ENCODE data around the gene IFT74. TPM values are rescaled to one million over a fixed set of nuclear protein-coding genes. Genes with fewer than 3 reads are reported as not detected.

IFT74 gene
- total and polyA plus RNA-seq, 2 donors (not counting 1 experiment from before 2014, with no cell fraction given) = 12.8 to 18.0 TPM

GRCh38 chr9:27110181-27110580 lies 154.0 kb downstream of the IFT74 start:
- Histone ChIP-seq H2AFZ (ENCODE audit: low read length) (no peak overlapping the region), H3K4me1 (ENCODE audit: control insufficient read depth, extremely low read depth, insufficient read depth, low read length) (no peaks in the 10 kb centered on the region), H3K79me2 (ENCODE audit: control insufficient read depth, insufficient read depth, low read length) (no peaks in the 10 kb centered on the region), H3K27ac (ENCODE audit: insufficient read depth, low read length) (no peak overlapping the region), H3K9me3 (ENCODE audit: control insufficient read depth, insufficient read depth, low read depth, low read length) (no peaks in the 10 kb centered on the region), H3K4me3 (replicated peaks in 1 of 4; ENCODE audit: control extremely low read depth in 1 of 4, insufficient read depth in 1 of 4, low read depth in 3 of 4, low read length in 4 of 4) (no peak overlapping the region), H3K36me3 (ENCODE audit: control insufficient read depth, insufficient read depth, low read length) (no peaks in the 10 kb centered on the region), H3K27me3 (ENCODE audit: control insufficient read depth, insufficient read depth, low read length) (no peaks in the 10 kb centered on the region), H4K20me1 (ENCODE audit: control insufficient read depth, extremely low read depth, insufficient read depth, low read length) (no peaks in the 10 kb centered on the region), H3K9ac (ENCODE audit: insufficient read depth, low read length) (no peak overlapping the region), H3K4me2 (ENCODE audit: extremely low read depth, insufficient read depth, low read length) (no peak overlapping the region)
- no peak for TF ChIP-seq CTCF (conservative IDR thresholded peaks at IDR 0.05 in 1 of 2, IDR thresholded peaks at IDR 0.05 in 1 of 2; ENCODE audit: low read depth in 1 of 2, low read length in 2 of 2)
- TF ChIP-seq EZH2 (IDR thresholded peaks at IDR 0.05; ENCODE audit: low read length, missing control alignments) = no peak
- DNase-seq (ENCODE audit: low read depth in 2 of 2) = no peak

GRCh38 chr9:27112235-27112634 lies 156.0 kb downstream of the IFT74 start:
- H3K27ac ChIP-seq (ENCODE audit: insufficient read depth, low read length) = no peak overlapping the region
- no peaks in the 10 kb centered on the region for H3K79me2 ChIP-seq (ENCODE audit: control insufficient read depth, insufficient read depth, low read length)
- H4K20me1 ChIP-seq (ENCODE audit: control insufficient read depth, extremely low read depth, insufficient read depth, low read length) = no peaks in the 10 kb centered on the region
- no peaks in the 10 kb centered on the region for H3K9me3 ChIP-seq (ENCODE audit: control insufficient read depth, insufficient read depth, low read depth, low read length)
- no peak overlapping the region for H3K4me2 ChIP-seq (ENCODE audit: extremely low read depth, insufficient read depth, low read length)
- TF ChIP-seq CTCF (conservative IDR thresholded peaks at IDR 0.05 in 1 of 2, IDR thresholded peaks at IDR 0.05 in 1 of 2; ENCODE audit: low read depth in 1 of 2, low read length in 2 of 2) (no peak), EZH2 (IDR thresholded peaks at IDR 0.05; ENCODE audit: low read length, missing control alignments) (no peak)
- H3K4me1 ChIP-seq (ENCODE audit: control insufficient read depth, extremely low read depth, insufficient read depth, low read length) = no peaks in the 10 kb centered on the region
- no peak for DNase-seq (ENCODE audit: low read depth in 2 of 2)
- H3K36me3 ChIP-seq (ENCODE audit: control insufficient read depth, insufficient read depth, low read length) = no peaks in the 10 kb centered on the region
- H3K27me3 ChIP-seq (ENCODE audit: control insufficient read depth, insufficient read depth, low read length) = no peaks in the 10 kb centered on the region
- no peak overlapping the region for H3K9ac ChIP-seq (ENCODE audit: insufficient read depth, low read length)
- no peak overlapping the region for H2AFZ ChIP-seq (ENCODE audit: low read length)
- no peak overlapping the region for H3K4me3 ChIP-seq (replicated peaks in 1 of 4; ENCODE audit: control extremely low read depth in 1 of 4, insufficient read depth in 1 of 4, low read depth in 3 of 4, low read length in 4 of 4)

Other genes starting within 250 kb of the IFT74 start
- gene CAAP1, start 63.6 kb upstream of the IFT74 start, total RNA-seq = 14.4 and 15.9 TPM in 2 replicates
- gene CAAP1, start 63.6 kb upstream of the IFT74 start, polyA plus RNA-seq = 13.9 and 14.1 TPM in 2 replicates
- 36.7 and 38.1 TPM in 2 replicates for gene PLAA, start 9.2 kb upstream of the IFT74 start, total RNA-seq
- gene PLAA, start 9.2 kb upstream of the IFT74 start, polyA plus RNA-seq = 29.2 and 31.1 TPM in 2 replicates
- gene LRRC19, start 49.3 kb downstream of the IFT74 start, total RNA-seq = not detected in 2 replicates
- not detected in 2 replicates for gene LRRC19, start 49.3 kb downstream of the IFT74 start, polyA plus RNA-seq
- 0.51 and 1.8 TPM in 2 replicates for gene TEK, start 152.8 kb downstream of the IFT74 start, total RNA-seq
- gene TEK, start 152.8 kb downstream of the IFT74 start, polyA plus RNA-seq = 0.54 and 0.77 TPM in 2 replicates